Erythroblast (primary cell): ENCODE measurements around the gene ANK3.

Experiments
- GATA1 ChIP-seq: IDR thresholded peaks from 2 replicates; pipeline ENCODE4 v1.6.1; 2011; ENCODE audit warnings: low read depth, mild to moderate bottlenecking, control low read depth, low read length, moderate library complexity
- POLR2A ChIP-seq: IDR thresholded peaks from 2 replicates; pipeline ENCODE4 v1.6.1; 2011; ENCODE audit warnings: mild to moderate bottlenecking, low read length

- TF ChIP-seq POLR2A (no peak), GATA1 (no peak)
These were observed 366.4 kb downstream of the ANK3 start for GRCh38 chr10:60023155-60023877.
